ENCODE measurements around the gene TMEM209.
"Not testable (repeated sequence)": the region's sequence is repeated elsewhere in the genome, so short reads cannot be mapped to it uniquely, and the experiment has no call there.

TMEM209 gene

GRCh38 chr7:130141884-130142653 lies 63.1 kb downstream of the TMEM209 start:
- no peak for DNase-seq

- DNase-seq: peak; percentile 77
Measured at GRCh38 chr7:130141161-130141883, 63.9 kb downstream of the TMEM209 start.

GRCh38 chr7:130140551-130141160 lies 64.5 kb downstream of the TMEM209 start:
- DNase-seq: no peak

- DNase-seq: no peak
Measured at GRCh38 chr7:130139193-130139960, 65.8 kb downstream of the TMEM209 start.

- no peak for DNase-seq
Measured at GRCh38 chr7:130137207-130137606, 68.0 kb downstream of the TMEM209 start.

- DNase-seq: peak; percentile 32
Measured at GRCh38 chr7:130136579-130137167, 68.5 kb downstream of the TMEM209 start.

- DNase-seq: peak; percentile 84
Measured at GRCh38 chr7:130135208-130136205, 69.7 kb downstream of the TMEM209 start.

- DNase-seq: no peak
Measured at GRCh38 chr7:130134726-130135125, 70.5 kb downstream of the TMEM209 start.

- no peak for DNase-seq
Measured at GRCh38 chr7:130134106-130134636, 71.0 kb downstream of the TMEM209 start.

GRCh38 chr7:130133029-130133782 lies 72.0 kb downstream of the TMEM209 start:
- no peak for DNase-seq

GRCh38 chr7:130131964-130132875 lies 73.0 kb downstream of the TMEM209 start:
- DNase-seq: peak; percentile 45

- no peak for DNase-seq
Measured at GRCh38 chr7:130131191-130131834, 73.9 kb downstream of the TMEM209 start.

GRCh38 chr7:130129011-130129411 lies 76.2 kb downstream of the TMEM209 start:
- no peak for DNase-seq

- DNase-seq: no peak
Measured at GRCh38 chr7:130127821-130128317, 77.3 kb downstream of the TMEM209 start.

- DNase-seq: no peak
Measured at GRCh38 chr7:130127404-130127803, 77.8 kb downstream of the TMEM209 start.

GRCh38 chr7:130126840-130127239 lies 78.4 kb downstream of the TMEM209 start:
- DNase-seq: not testable (repeated sequence)

- no peak for DNase-seq
Measured at GRCh38 chr7:130124711-130125110, 80.5 kb downstream of the TMEM209 start.

GRCh38 chr7:130123501-130123900 lies 81.7 kb downstream of the TMEM209 start:
- no peak for DNase-seq
